Measurements from ENCODE around the gene PDZD7. TPM values are rescaled to one million over a fixed set of nuclear protein-coding genes. Genes with fewer than 3 reads are reported as not detected.

The PDZD7 gene
- total and polyA plus RNA-seq, 10 donors, result 0.17 to 2.3 (median 1.1) TPM

- Histone ChIP-seq H3K9me3 (no peaks in the 10 kb centered on the region), H3K36me3 (no peaks in the 10 kb centered on the region), H3K4me3 (no peak overlapping the region), H3K4me1 (peaks cover 17 to 68% (median 56%) of the 10 kb centered on the region in 6 donors), H3K27ac (peak overlapping the region in 4 of 8 donors; percentile 62 to 77 (median 75)), H3K27me3 (replicated peaks in 1 of 7) (peaks cover 0 to 57% (median 17%) of the 10 kb centered on the region in 7 donors)
- TF ChIP-seq POLR2AphosphoS5 (IDR thresholded peaks at IDR 0.05) (no peak), CTCF (IDR thresholded peaks at IDR 0.05 in 8 of 11, conservative IDR thresholded peaks at IDR 0.05 in 3 of 11) (no peak)
- no peak for DNase-seq
- intact Hi-C loops (cut with DNase I; ENCODE audit: low total_unique reads), result no loop called here
- 89 to 95% (median 93%) methylated on average over 2 to 3 of the region's 3 CpGs for WGBS, 5 donors
Measured at GRCh38 chr10:101070098-101070497, 39.2 kb upstream of the PDZD7 start.

GRCh38 chr10:101069441-101069840 lies 38.5 kb upstream of the PDZD7 start:
- peaks cover 0 to 57% (median 17%) of the 10 kb centered on the region in 7 donors for H3K27me3 ChIP-seq (replicated peaks in 1 of 7)
- WGBS, 5 donors, result 73 to 87% (median 79%) methylated on average over 5 of the region's 5 CpGs
- H3K4me1 ChIP-seq, result peaks cover 17 to 74% (median 59%) of the 10 kb centered on the region in 6 donors
- intact Hi-C loops (cut with DNase I; ENCODE audit: low total_unique reads), result no loop called here
- H3K9me3 ChIP-seq, result no peaks in the 10 kb centered on the region
- H3K27ac ChIP-seq, result peak overlapping the region in 3 of 8 donors; percentile 2 to 77 (median 75)
- DNase-seq, result no peak
- no peak for TF ChIP-seq CTCF (IDR thresholded peaks at IDR 0.05 in 8 of 11, conservative IDR thresholded peaks at IDR 0.05 in 3 of 11)
- TF ChIP-seq POLR2AphosphoS5 (IDR thresholded peaks at IDR 0.05), result no peak
- TF ChIP-seq POLR2A (IDR thresholded peaks at IDR 0.05), result no peak
- H3K4me3 ChIP-seq, result no peak overlapping the region
- no peaks in the 10 kb centered on the region for H3K36me3 ChIP-seq

- H3K4me3 ChIP-seq, result peak overlapping the region; percentile 50 to 78 (median 59)
Measured at GRCh38 chr10:101067356-101068083, 36.6 kb upstream of the PDZD7 start.

More at GRCh38 chr10:101067356-101068083, 36.6 kb upstream of the PDZD7 start:
- H3K27ac ChIP-seq, result peak overlapping the region in 7 of 8 donors; percentile 45 to 96 (median 73)
- DNase-seq, result peak; percentile 87
- 0 to 1% (median 1%) methylated on average over 3 to 43 of the region's 43 CpGs for WGBS, 5 donors
- peaks cover 29 to 85% (median 68%) of the 10 kb centered on the region in 6 donors for H3K4me1 ChIP-seq
- H3K36me3 ChIP-seq, result no peaks in the 10 kb centered on the region
- no peaks in the 10 kb centered on the region for H3K9me3 ChIP-seq
- intact Hi-C loops (cut with DNase I; ENCODE audit: low total_unique reads), result no loop called here
- peaks cover 0 to 57% (median 33%) of the 10 kb centered on the region in 7 donors for H3K27me3 ChIP-seq (replicated peaks in 1 of 7)
- TF ChIP-seq POLR2AphosphoS5 (IDR thresholded peaks at IDR 0.05) (peak in 2 of 3 donors; percentile 54 to 70), CTCF (IDR thresholded peaks at IDR 0.05 in 8 of 11, conservative IDR thresholded peaks at IDR 0.05 in 3 of 11) (peak; percentile 85 to 95 (median 90)), POLR2A (IDR thresholded peaks at IDR 0.05) (no peak)

Data from spleen (tissue), 11 donors.